ENCODE measurements around the gene STK11.

Gene STK11

DNA sequence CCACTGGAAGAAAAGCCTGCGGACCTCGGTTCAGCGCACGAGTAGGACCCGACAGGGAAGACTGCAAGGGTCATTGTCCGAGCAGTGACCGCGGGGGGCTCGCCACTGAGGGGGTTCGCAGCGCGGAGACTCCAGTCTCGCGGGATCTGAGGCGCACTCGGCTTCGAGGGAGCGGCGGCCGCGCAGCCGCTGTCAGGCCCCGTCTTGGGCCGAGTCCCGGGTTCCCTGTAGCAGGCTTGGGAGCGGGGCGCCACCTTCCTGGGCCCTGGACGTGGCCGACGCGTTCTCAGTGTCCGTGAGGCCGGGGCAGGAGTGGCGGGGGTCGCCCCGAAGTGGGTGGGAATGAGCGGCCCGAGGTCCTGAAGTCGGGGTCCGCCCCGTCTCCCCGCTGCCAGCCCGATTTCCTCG is 69.3 kb downstream of the STK11 start:
- no peak for FAIRE-seq

DNA sequence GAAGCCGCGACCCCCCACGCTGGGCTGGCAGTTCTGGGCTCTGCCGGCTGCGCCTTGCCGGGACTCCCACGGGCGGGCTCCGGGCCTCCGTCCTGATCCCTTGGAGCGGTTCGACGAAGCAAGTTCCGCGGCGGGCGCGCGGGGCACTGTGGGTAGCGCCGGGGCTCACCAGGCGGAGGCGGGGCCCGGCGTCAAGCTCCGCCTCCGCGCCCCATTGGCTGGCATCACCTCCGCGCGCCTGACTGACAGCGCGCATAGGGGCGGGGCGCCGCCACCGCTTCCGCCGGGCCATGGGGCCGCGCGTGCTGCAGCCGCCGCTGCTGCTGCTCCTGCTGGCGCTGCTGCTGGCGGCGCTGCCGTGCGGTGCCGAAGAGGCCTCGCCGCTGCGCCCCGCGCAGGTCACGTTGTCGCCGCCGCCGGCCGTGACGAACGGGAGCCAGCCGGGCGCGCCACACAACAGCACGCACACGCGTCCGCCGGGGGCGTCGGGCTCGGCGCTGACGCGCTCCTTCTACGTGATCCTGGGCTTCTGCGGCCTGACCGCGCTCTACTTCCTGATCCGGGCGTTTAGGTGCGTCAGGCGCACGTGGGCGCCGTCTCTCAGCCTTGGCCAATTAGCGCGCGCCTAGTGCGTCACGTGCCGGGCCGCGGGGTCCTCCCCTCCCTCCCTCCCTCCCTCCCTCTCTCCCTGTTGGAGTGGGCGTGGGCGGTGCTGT is 69.8 kb downstream of the STK11 start, which contains the start of gene FAM174C:
Gene FAM174C, plus strand, starts transcription at position 271 of the 716 bp plus-strand sequence. Its CDS starts 20 bp downstream, at position 291.
- no peak for FAIRE-seq

DNA sequence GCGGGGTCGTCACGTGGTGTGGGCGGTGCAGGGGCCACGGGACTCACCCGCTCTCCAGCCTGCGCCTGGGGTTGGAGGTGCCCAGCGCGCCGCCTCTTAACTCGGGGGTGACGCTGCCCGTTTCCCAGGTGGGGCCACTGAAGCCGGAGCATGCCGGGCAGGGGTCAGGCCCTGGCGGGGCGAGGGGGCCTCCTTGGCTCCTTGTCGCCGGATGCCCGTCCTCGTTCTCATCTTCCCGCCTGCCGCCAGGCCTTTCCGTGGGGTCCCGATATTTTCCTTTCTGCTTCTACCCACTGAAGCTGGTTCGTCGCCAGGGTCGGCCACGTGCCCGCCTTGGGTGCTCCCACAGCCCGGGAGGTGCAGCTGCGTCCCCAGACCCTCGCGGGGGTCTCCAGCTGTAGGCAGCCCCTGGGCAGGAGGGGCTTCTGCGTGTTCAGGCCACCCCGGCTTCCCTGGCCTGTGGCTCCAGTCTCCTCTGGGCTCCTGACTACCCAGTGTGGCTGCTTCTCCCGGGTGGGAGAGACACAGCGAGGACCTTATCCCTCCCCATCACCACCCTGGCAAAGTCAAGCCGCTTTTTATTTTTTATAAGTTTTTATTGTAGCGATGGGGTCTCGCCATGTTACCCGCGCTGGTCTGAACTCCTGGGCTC is 70.5 kb downstream of the STK11 start:
- FAIRE-seq: no peak

DNA sequence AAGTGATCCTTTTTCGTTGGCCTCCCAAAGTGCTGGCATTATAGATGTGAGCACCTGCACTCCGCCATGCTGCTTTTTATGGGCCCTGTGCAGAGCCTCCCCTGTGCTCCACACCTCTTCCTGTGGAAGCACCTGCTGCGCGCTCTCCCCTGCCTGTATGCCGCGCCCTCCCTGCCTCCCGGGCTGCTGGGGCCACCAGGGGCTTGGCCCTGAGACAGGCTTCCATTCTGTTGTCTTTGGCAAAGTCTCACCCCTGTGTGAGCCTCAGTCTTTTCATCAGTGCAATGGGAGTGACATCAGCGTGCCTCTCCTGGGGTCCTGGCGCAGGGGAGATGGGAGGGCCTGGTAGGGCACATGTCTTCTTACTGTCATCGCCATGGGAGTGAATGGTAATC is 71.0 kb downstream of the STK11 start:
- FAIRE-seq: no peak

DNA sequence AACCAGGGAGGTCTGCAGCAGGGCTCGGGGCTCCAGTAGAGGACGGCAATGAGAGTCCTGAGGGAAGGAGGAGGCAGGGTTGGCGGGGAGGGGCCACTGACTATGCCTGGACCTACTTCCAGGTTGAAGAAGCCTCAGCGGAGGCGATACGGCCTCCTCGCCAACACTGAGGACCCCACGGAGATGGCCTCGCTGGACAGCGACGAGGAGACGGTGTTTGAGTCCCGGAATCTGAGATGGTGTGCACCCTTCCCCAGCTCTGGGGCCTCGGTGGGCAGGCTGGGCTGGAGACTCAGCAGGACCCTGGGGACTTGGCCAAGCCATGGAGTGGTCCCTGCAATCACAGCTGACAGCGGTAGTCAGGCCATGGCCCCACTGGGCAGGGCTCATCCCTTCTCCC is 71.5 kb downstream of the STK11 start:
- FAIRE-seq: no peak
